ENCODE data around the gene ACTA2.

ACTA2 gene

GRCh38 chr10:88920986-88921593, 31.5 kb downstream of the ACTA2 start:
- no peak overlapping the region for H3K27ac ChIP-seq (ENCODE audit: low read depth, low read length)
- no peaks in the 10 kb centered on the region for H3K27me3 ChIP-seq (ENCODE audit: insufficient read depth, low read length)
- H3K79me2 ChIP-seq (ENCODE audit: control insufficient read depth, insufficient read depth, low read length, unreplicated experiment), result no peaks in the 10 kb centered on the region
- peaks cover 3% of the 10 kb centered on the region for H3K4me1 ChIP-seq (ENCODE audit: control insufficient read depth, insufficient read depth, low read length, unreplicated experiment)
- no peak overlapping the region for H3K4me3 ChIP-seq (ENCODE audit: low read depth, low read length)
- H3K36me3 ChIP-seq (ENCODE audit: insufficient read depth, low read length), result 0 out of 2 replicates have a peak, but pooled peaks cover 8% of the 10 kb centered on the region
- no peak overlapping the region for H2AFZ ChIP-seq (ENCODE audit: low read length, unreplicated experiment)

GRCh38 chr10:88920198-88920597, 32.4 kb downstream of the ACTA2 start:
- Histone ChIP-seq H3K27ac (ENCODE audit: low read depth, low read length) (no peak overlapping the region), H3K27me3 (ENCODE audit: insufficient read depth, low read length) (no peaks in the 10 kb centered on the region), H3K79me2 (ENCODE audit: control insufficient read depth, insufficient read depth, low read length, unreplicated experiment) (no peaks in the 10 kb centered on the region), H3K4me3 (ENCODE audit: low read depth, low read length) (no peak overlapping the region), H2AFZ (ENCODE audit: low read length, unreplicated experiment) (no peak overlapping the region), H3K36me3 (ENCODE audit: insufficient read depth, low read length) (0 out of 2 replicates have a peak, but pooled peaks cover 8% of the 10 kb centered on the region), H3K4me1 (ENCODE audit: control insufficient read depth, insufficient read depth, low read length, unreplicated experiment) (no peaks in the 10 kb centered on the region)

- H3K4me1 ChIP-seq (ENCODE audit: control insufficient read depth, insufficient read depth, low read length, unreplicated experiment), result no peaks in the 10 kb centered on the region
- H3K4me3 ChIP-seq (ENCODE audit: low read depth, low read length), result no peak overlapping the region
- H3K79me2 ChIP-seq (ENCODE audit: control insufficient read depth, insufficient read depth, low read length, unreplicated experiment), result no peaks in the 10 kb centered on the region
- H2AFZ ChIP-seq (ENCODE audit: low read length, unreplicated experiment), result no peak overlapping the region
- no peak overlapping the region for H3K27ac ChIP-seq (ENCODE audit: low read depth, low read length)
- 0 out of 2 replicates have a peak, but pooled peaks cover 8% of the 10 kb centered on the region for H3K36me3 ChIP-seq (ENCODE audit: insufficient read depth, low read length)
- H3K27me3 ChIP-seq (ENCODE audit: insufficient read depth, low read length), result no peaks in the 10 kb centered on the region
These were observed 33.5 kb downstream of the ACTA2 start for GRCh38 chr10:88919041-88919440.

- Histone ChIP-seq H3K36me3 (ENCODE audit: insufficient read depth, low read length) (0 out of 2 replicates have a peak, but pooled peaks cover 11% of the 10 kb centered on the region), H3K79me2 (ENCODE audit: control insufficient read depth, insufficient read depth, low read length, unreplicated experiment) (no peaks in the 10 kb centered on the region), H3K27ac (ENCODE audit: low read depth, low read length) (no peak overlapping the region), H3K4me3 (ENCODE audit: low read depth, low read length) (no peak overlapping the region), H3K4me1 (ENCODE audit: control insufficient read depth, insufficient read depth, low read length, unreplicated experiment) (no peaks in the 10 kb centered on the region), H3K27me3 (ENCODE audit: insufficient read depth, low read length) (no peaks in the 10 kb centered on the region), H2AFZ (ENCODE audit: low read length, unreplicated experiment) (no peak overlapping the region)
These were observed 34.2 kb downstream of the ACTA2 start for GRCh38 chr10:88918191-88918905.

GRCh38 chr10:88916986-88917385, 35.6 kb downstream of the ACTA2 start:
- 0 out of 2 replicates have a peak, but pooled peaks cover 11% of the 10 kb centered on the region for H3K36me3 ChIP-seq (ENCODE audit: insufficient read depth, low read length)
- no peaks in the 10 kb centered on the region for H3K27me3 ChIP-seq (ENCODE audit: insufficient read depth, low read length)
- no peaks in the 10 kb centered on the region for H3K4me1 ChIP-seq (ENCODE audit: control insufficient read depth, insufficient read depth, low read length, unreplicated experiment)
- H3K4me3 ChIP-seq (ENCODE audit: low read depth, low read length), result no peak overlapping the region
- H3K79me2 ChIP-seq (ENCODE audit: control insufficient read depth, insufficient read depth, low read length, unreplicated experiment), result no peaks in the 10 kb centered on the region
- no peak overlapping the region for H2AFZ ChIP-seq (ENCODE audit: low read length, unreplicated experiment)
- no peak overlapping the region for H3K27ac ChIP-seq (ENCODE audit: low read depth, low read length)

GRCh38 chr10:88916231-88916630, 36.3 kb downstream of the ACTA2 start:
- Histone ChIP-seq H3K27me3 (ENCODE audit: insufficient read depth, low read length) (no peaks in the 10 kb centered on the region), H2AFZ (ENCODE audit: low read length, unreplicated experiment) (no peak overlapping the region), H3K4me1 (ENCODE audit: control insufficient read depth, insufficient read depth, low read length, unreplicated experiment) (no peaks in the 10 kb centered on the region), H3K27ac (ENCODE audit: low read depth, low read length) (no peak overlapping the region), H3K4me3 (ENCODE audit: low read depth, low read length) (no peak overlapping the region), H3K79me2 (ENCODE audit: control insufficient read depth, insufficient read depth, low read length, unreplicated experiment) (no peaks in the 10 kb centered on the region), H3K36me3 (ENCODE audit: insufficient read depth, low read length) (0 out of 2 replicates have a peak, but pooled peaks cover 11% of the 10 kb centered on the region)

- Histone ChIP-seq H3K79me2 (ENCODE audit: control insufficient read depth, insufficient read depth, low read length, unreplicated experiment) (no peaks in the 10 kb centered on the region), H2AFZ (ENCODE audit: low read length, unreplicated experiment) (no peak overlapping the region), H3K36me3 (ENCODE audit: insufficient read depth, low read length) (peaks cover 11% of the 10 kb centered on the region; the same call in 1 of the 2 replicates)
These were observed 36.8 kb downstream of the ACTA2 start for GRCh38 chr10:88915781-88916180.

GRCh38 chr10:88913788-88914187, 38.8 kb downstream of the ACTA2 start:
- Histone ChIP-seq H3K4me1 (ENCODE audit: control insufficient read depth, insufficient read depth, low read length, unreplicated experiment) (no peaks in the 10 kb centered on the region), H2AFZ (ENCODE audit: low read length, unreplicated experiment) (no peak overlapping the region), H3K79me2 (ENCODE audit: control insufficient read depth, insufficient read depth, low read length, unreplicated experiment) (no peaks in the 10 kb centered on the region), H3K4me3 (ENCODE audit: low read depth, low read length) (no peak overlapping the region), H3K36me3 (ENCODE audit: insufficient read depth, low read length) (peaks cover 8% of the 10 kb centered on the region; the same call in 1 of the 2 replicates), H3K27ac (ENCODE audit: low read depth, low read length) (no peak overlapping the region), H3K27me3 (ENCODE audit: insufficient read depth, low read length) (no peaks in the 10 kb centered on the region)

More at GRCh38 chr10:88915781-88916180, 36.8 kb downstream of the ACTA2 start:
- no peaks in the 10 kb centered on the region for H3K4me1 ChIP-seq (ENCODE audit: control insufficient read depth, insufficient read depth, low read length, unreplicated experiment)
- H3K27ac ChIP-seq (ENCODE audit: low read depth, low read length), result no peak overlapping the region
- no peaks in the 10 kb centered on the region for H3K27me3 ChIP-seq (ENCODE audit: insufficient read depth, low read length)
- H3K4me3 ChIP-seq (ENCODE audit: low read depth, low read length), result no peak overlapping the region

GRCh38 chr10:88913127-88913526, 39.4 kb downstream of the ACTA2 start:
- H3K27me3 ChIP-seq (ENCODE audit: insufficient read depth, low read length), result no peaks in the 10 kb centered on the region
- H3K27ac ChIP-seq (ENCODE audit: low read depth, low read length), result no peak overlapping the region
- no peak overlapping the region for H3K4me3 ChIP-seq (ENCODE audit: low read depth, low read length)
- H3K4me1 ChIP-seq (ENCODE audit: control insufficient read depth, insufficient read depth, low read length, unreplicated experiment), result no peaks in the 10 kb centered on the region
- H3K36me3 ChIP-seq (ENCODE audit: insufficient read depth, low read length), result peaks cover 8% of the 10 kb centered on the region; the same call in 1 of the 2 replicates
- H3K79me2 ChIP-seq (ENCODE audit: control insufficient read depth, insufficient read depth, low read length, unreplicated experiment), result no peaks in the 10 kb centered on the region
- no peak overlapping the region for H2AFZ ChIP-seq (ENCODE audit: low read length, unreplicated experiment)

GRCh38 chr10:88911851-88912250, 40.7 kb downstream of the ACTA2 start:
- H3K4me1 ChIP-seq (ENCODE audit: control insufficient read depth, insufficient read depth, low read length, unreplicated experiment), result no peaks in the 10 kb centered on the region
- no peaks in the 10 kb centered on the region for H3K79me2 ChIP-seq (ENCODE audit: control insufficient read depth, insufficient read depth, low read length, unreplicated experiment)
- H3K27ac ChIP-seq (ENCODE audit: low read depth, low read length), result no peak overlapping the region
- H3K27me3 ChIP-seq (ENCODE audit: insufficient read depth, low read length), result no peaks in the 10 kb centered on the region
- no peak overlapping the region for H2AFZ ChIP-seq (ENCODE audit: low read length, unreplicated experiment)
- no peak overlapping the region for H3K4me3 ChIP-seq (ENCODE audit: low read depth, low read length)
- peaks cover 8% of the 10 kb centered on the region; the same call in 1 of the 2 replicates for H3K36me3 ChIP-seq (ENCODE audit: insufficient read depth, low read length)

- Histone ChIP-seq H3K27ac (ENCODE audit: low read depth, low read length) (no peak overlapping the region), H3K4me3 (ENCODE audit: low read depth, low read length) (no peak overlapping the region), H3K36me3 (ENCODE audit: insufficient read depth, low read length) (peaks cover 3% of the 10 kb centered on the region; the same call in 1 of the 2 replicates), H3K79me2 (ENCODE audit: control insufficient read depth, insufficient read depth, low read length, unreplicated experiment) (no peaks in the 10 kb centered on the region), H3K4me1 (ENCODE audit: control insufficient read depth, insufficient read depth, low read length, unreplicated experiment) (no peaks in the 10 kb centered on the region), H2AFZ (ENCODE audit: low read length, unreplicated experiment) (no peak overlapping the region), H3K27me3 (ENCODE audit: insufficient read depth, low read length) (no peaks in the 10 kb centered on the region)
These were observed 41.5 kb downstream of the ACTA2 start for GRCh38 chr10:88911116-88911515.
